Osteoblast (primary cell): ENCODE results near the gene DPH1. TPM values are rescaled to one million over a fixed set of nuclear protein-coding genes. Genes with fewer than 3 reads are reported as not detected.

ENCODE experiments used
- DNase-seq: peaks from one replicate; pipeline ENCODE4 v3.0.0; 2011; ENCODE audit warnings: low spot score, mixed read lengths; ENCODE audit not compliant: insufficient read length; ENCODE audit errors: missing footprints
- H2AFZ ChIP-seq: 2 replicates; pipeline ENCODE4 v1.6.0; 2011; ENCODE audit warnings: mild to moderate bottlenecking, low read length
- H3K27ac ChIP-seq: 2 replicates; pipeline ENCODE4 v1.5.1; 2011; ENCODE audit warnings: mild to moderate bottlenecking, low read depth, low read length, moderate library complexity
- H3K27me3 ChIP-seq: 2 replicates; pipeline ENCODE4 v1.6.0; 2012; ENCODE audit warnings: mild to moderate bottlenecking, control low read depth, inconsistent platforms, low read length, moderate library complexity; ENCODE audit not compliant: insufficient read depth
- H3K36me3 ChIP-seq: 2 replicates; pipeline ENCODE4 v1.5.1; 2011; ENCODE audit warnings: mild to moderate bottlenecking, low read length, control low read depth, moderate library complexity; ENCODE audit not compliant: insufficient read depth
- H3K4me1 ChIP-seq: 2 replicates; pipeline ENCODE4 v1.5.1; 2011; ENCODE audit warnings: mild to moderate bottlenecking, low read length, control low read depth, moderate library complexity; ENCODE audit not compliant: insufficient read depth
- H3K4me2 ChIP-seq: 2 replicates; pipeline ENCODE4 v1.6.0; 2011; ENCODE audit warnings: mild to moderate bottlenecking, low read length; ENCODE audit not compliant: insufficient read depth
- H3K4me3 ChIP-seq: fragments of 200-600 bp; sonication (generic); 3 replicates; pipeline ENCODE4 v1.5.1; 2012; ENCODE audit warnings: mild to moderate bottlenecking, low read length, inconsistent platforms; ENCODE audit not compliant: insufficient read depth
- H3K79me2 ChIP-seq: 2 replicates; pipeline ENCODE4 v1.6.0; 2012; ENCODE audit warnings: mild to moderate bottlenecking, low read length, control low read depth, inconsistent platforms; ENCODE audit not compliant: insufficient read depth
- H3K9me3 ChIP-seq: 2 replicates; pipeline ENCODE4 v1.5.1; 2011; ENCODE audit warnings: low read depth, low read length, control low read depth
- H4K20me1 ChIP-seq: 2 replicates; pipeline ENCODE4 v1.6.0; 2012; ENCODE audit warnings: mild to moderate bottlenecking, low read length, control low read depth; ENCODE audit not compliant: insufficient read depth
- small RNA-seq: library from RNA; depleted of rRNA; stranded (forward); fragments of <200 nt; gene quantifications from one replicate; pipeline ENCODE3, GENCODE V24; 2012
- total RNA-seq: library from RNA; depleted of rRNA; stranded (reverse); fragments of >200 nt; gene quantifications from 2 replicates; pipeline ENCODE4 v1.2.3, GENCODE V29; 2012
- TF ChIP-seq, protein P1 (sequence below): IDR thresholded peaks from 2 replicates; pipeline ENCODE4 v1.5.1; 2011; ENCODE audit warnings: mild to moderate bottlenecking, low read depth, low read length, moderate library complexity; ENCODE audit errors: extremely low read depth

DPH1 gene
- total RNA-seq, 1 donor: 63.7 TPM

GRCh38 chr17:2093349-2093748 lies 63.4 kb downstream of the DPH1 start:
- Histone ChIP-seq H3K79me2 (peaks cover 4% of the 10 kb centered on the region), H2AFZ (no peak overlapping the region), H4K20me1 (no peaks in the 10 kb centered on the region), H3K36me3 (no peaks in the 10 kb centered on the region), H3K27ac (no peak overlapping the region), H3K4me2 (no peak overlapping the region), H3K4me1 (peaks cover 39% of the 10 kb centered on the region), H3K9me3 (no peaks in the 10 kb centered on the region), H3K27me3 (no peaks in the 10 kb centered on the region), H3K4me3 (no peak overlapping the region)
- DNase-seq: no peak
- TF ChIP-seq, protein P1, sequence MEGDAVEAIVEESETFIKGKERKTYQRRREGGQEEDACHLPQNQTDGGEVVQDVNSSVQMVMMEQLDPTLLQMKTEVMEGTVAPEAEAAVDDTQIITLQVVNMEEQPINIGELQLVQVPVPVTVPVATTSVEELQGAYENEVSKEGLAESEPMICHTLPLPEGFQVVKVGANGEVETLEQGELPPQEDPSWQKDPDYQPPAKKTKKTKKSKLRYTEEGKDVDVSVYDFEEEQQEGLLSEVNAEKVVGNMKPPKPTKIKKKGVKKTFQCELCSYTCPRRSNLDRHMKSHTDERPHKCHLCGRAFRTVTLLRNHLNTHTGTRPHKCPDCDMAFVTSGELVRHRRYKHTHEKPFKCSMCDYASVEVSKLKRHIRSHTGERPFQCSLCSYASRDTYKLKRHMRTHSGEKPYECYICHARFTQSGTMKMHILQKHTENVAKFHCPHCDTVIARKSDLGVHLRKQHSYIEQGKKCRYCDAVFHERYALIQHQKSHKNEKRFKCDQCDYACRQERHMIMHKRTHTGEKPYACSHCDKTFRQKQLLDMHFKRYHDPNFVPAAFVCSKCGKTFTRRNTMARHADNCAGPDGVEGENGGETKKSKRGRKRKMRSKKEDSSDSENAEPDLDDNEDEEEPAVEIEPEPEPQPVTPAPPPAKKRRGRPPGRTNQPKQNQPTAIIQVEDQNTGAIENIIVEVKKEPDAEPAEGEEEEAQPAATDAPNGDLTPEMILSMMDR: no peak

Small RNA genes within 50 kb of the gene (small RNA-seq; reads per million reads assigned to genes)
- not detected for gene AC090617.9
- 40.5 reads per million, percentile 96 among the genes with 10 or more reads in this experiment for gene MIR132
- gene MIR212: 8.6 reads per million, percentile 91 among the genes with 10 or more reads in this experiment
- not detected for gene OVCA2

Other genes starting within 250 kb of the DPH1 start
- 10.1 and 10.6 TPM in 2 replicates for gene SMYD4, start 200.3 kb upstream of the DPH1 start, total RNA-seq
- 14.1 and 14.8 TPM in 2 replicates for gene RPA1, start 200.1 kb upstream of the DPH1 start, total RNA-seq
- 1.1 and 1.5 TPM in 2 replicates for gene RTN4RL1, start 4.8 kb upstream of the DPH1 start, total RNA-seq
- gene OVCA2, start 11.9 kb downstream of the DPH1 start, total RNA-seq: 59.0 and 61.3 TPM in 2 replicates
- gene HIC1, start 24.9 kb downstream of the DPH1 start, total RNA-seq: 18.5 and 19.7 TPM in 2 replicates